ENCODE data around the gene PTPN6. TPM values are rescaled to one million over a fixed set of nuclear protein-coding genes. Genes with fewer than 3 reads are reported as not detected.

The PTPN6 gene
- total RNA-seq, 1 experiment from 2014 or later: 47.7 TPM

DNA sequence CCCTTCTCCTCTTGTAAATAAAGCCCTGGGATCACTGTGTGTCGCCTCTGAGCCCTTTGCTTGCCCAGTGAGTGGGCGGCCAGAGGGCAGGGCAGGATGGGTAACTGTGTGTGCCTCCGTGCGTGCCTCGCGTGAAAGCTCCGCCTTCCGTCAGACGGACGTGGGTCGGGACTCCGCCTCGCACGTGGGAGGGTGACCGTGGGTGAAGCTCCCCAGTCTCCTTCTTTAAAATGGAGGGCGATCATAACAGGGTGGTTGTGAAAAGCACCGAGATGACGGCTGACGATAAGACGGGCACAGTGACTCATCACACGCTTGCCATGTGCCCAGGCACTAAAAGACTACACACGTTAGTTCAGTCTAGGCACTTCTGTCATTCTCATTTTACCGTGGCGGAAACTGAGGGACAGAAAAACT is 10.1 kb downstream of the PTPN6 start (continued):
- TF ChIP-seq, protein P1, sequence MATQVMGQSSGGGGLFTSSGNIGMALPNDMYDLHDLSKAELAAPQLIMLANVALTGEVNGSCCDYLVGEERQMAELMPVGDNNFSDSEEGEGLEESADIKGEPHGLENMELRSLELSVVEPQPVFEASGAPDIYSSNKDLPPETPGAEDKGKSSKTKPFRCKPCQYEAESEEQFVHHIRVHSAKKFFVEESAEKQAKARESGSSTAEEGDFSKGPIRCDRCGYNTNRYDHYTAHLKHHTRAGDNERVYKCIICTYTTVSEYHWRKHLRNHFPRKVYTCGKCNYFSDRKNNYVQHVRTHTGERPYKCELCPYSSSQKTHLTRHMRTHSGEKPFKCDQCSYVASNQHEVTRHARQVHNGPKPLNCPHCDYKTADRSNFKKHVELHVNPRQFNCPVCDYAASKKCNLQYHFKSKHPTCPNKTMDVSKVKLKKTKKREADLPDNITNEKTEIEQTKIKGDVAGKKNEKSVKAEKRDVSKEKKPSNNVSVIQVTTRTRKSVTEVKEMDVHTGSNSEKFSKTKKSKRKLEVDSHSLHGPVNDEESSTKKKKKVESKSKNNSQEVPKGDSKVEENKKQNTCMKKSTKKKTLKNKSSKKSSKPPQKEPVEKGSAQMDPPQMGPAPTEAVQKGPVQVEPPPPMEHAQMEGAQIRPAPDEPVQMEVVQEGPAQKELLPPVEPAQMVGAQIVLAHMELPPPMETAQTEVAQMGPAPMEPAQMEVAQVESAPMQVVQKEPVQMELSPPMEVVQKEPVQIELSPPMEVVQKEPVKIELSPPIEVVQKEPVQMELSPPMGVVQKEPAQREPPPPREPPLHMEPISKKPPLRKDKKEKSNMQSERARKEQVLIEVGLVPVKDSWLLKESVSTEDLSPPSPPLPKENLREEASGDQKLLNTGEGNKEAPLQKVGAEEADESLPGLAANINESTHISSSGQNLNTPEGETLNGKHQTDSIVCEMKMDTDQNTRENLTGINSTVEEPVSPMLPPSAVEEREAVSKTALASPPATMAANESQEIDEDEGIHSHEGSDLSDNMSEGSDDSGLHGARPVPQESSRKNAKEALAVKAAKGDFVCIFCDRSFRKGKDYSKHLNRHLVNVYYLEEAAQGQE (IDR thresholded peaks at IDR 0.05; ENCODE audit: low read depth): no peak
- TF ChIP-seq SRF (IDR thresholded peaks at IDR 0.05; ENCODE audit: low read depth) (no peak), TCF7L2 (IDR thresholded peaks at IDR 0.05; ENCODE audit: borderline replicate concordance, extremely low read depth, insufficient read depth, insufficient read length) (no peak), EGR1 (IDR thresholded peaks at IDR 0.05; ENCODE audit: low read depth) (no peak)
- TF ChIP-seq, protein P2, sequence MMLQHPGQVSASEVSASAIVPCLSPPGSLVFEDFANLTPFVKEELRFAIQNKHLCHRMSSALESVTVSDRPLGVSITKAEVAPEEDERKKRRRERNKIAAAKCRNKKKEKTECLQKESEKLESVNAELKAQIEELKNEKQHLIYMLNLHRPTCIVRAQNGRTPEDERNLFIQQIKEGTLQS (IDR thresholded peaks at IDR 0.05): no peak

DNA sequence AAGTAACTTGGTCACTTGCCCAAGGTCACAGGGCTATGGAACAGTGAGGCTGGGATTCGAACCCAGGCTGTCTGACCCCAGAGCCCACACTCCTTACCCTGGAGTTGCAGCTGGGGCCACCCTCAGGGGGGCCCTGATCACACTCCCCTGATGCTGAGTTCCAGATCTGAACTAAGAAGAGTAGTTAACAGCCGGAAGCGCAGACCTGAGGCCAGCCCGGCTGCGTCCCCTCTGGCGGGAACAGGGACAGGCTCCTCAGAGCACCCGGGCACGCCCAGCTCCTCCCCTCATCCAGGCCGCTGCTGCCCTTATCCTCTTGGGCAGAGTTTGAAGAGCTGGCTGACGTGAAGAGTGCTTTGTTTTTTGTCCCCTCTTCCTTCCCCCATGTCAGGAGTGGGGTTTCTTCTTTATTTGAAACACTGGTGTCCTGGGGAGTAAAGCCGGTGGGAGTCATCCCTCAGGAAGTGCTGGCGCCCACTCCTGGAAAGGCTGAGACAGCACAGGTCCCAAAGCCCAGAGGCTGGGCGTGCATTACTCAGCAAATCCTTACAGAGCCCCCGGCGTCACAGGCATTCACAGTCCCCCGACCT is 10.6 kb downstream of the PTPN6 start:
- TF ChIP-seq YY1 (IDR thresholded peaks at IDR 0.05; ENCODE audit: extremely low read depth, insufficient replicate concordance, low read depth, low read length) (peak; percentile 36), EGR1 (IDR thresholded peaks at IDR 0.05; ENCODE audit: low read depth) (no peak), POLR2AphosphoS5 (IDR thresholded peaks at IDR 0.05; ENCODE audit: low read depth, low read length) (peak; percentile 56; the same call in 1 of the 2 replicates), CTCF (IDR thresholded peaks at IDR 0.05 in 2 of 3, conservative IDR thresholded peaks at IDR 0.05 in 1 of 3; ENCODE audit: borderline replicate concordance in 1 of 3, insufficient read depth in 1 of 3, low read depth in 2 of 3, low read length in 2 of 3) (peak in 2 of 3 experiments; percentile 65 to 84; a peak in 4 of 6 replicates)
- Histone ChIP-seq H4K20me1 (ENCODE audit: insufficient read depth) (peaks cover 8% of the 10 kb centered on the region; the same call in 1 of the 2 replicates), H3K27ac (ENCODE audit: low read depth, low read length) (peak overlapping the region; percentile 97), H3K4me3 (replicated peaks in 1 of 2; ENCODE audit: low read depth in 1 of 2, low read length in 2 of 2) (peak overlapping the region; percentile 96 to 99), H3K4me2 (ENCODE audit: low read length) (peak overlapping the region; percentile 87), H3K79me2 (ENCODE audit: insufficient read depth, low read length) (peaks cover 36% of the 10 kb centered on the region), H2AFZ (ENCODE audit: low read depth, low read length, poor library complexity, severe bottlenecking) (no peak overlapping the region), H3K27me3 (ENCODE audit: insufficient read depth, low read length) (no peaks in the 10 kb centered on the region), H3K36me3 (ENCODE audit: control insufficient read depth in 1 of 2, insufficient read depth in 2 of 2, low read length in 2 of 2) (peaks cover 6 to 13% of the 10 kb centered on the region in 2 experiments; a peak in 2 of 4 replicates), H3K4me1 (ENCODE audit: control insufficient read depth in 1 of 2, insufficient read depth in 2 of 2, low read length in 2 of 2) (peaks cover 28 to 53% of the 10 kb centered on the region in 2 experiments), H3K9ac (ENCODE audit: low read length) (peak overlapping the region; percentile 100), H3K9me2 (ENCODE audit: insufficient read depth) (no peaks in the 10 kb centered on the region), H3K9me3 (ENCODE audit: control insufficient read depth in 1 of 2, insufficient read depth in 1 of 2, low read depth in 1 of 2, low read length in 2 of 2) (no peaks in the 10 kb centered on the region)
- peak; percentile 73 for DNase-seq (ENCODE audit: low read depth, low spot score)
- intact Hi-C loops (cut with micrococcal nuclease): loop anchor here (1.0 to 5.0 kb wide), 2 partner anchors 15 to 209 kb away; partner anchors contain the start of gene MLF2
- ChIA-PET CTCF (interaction anchor here (1.1 to 6.0 kb wide), 6 partner anchors 12 to 146 kb away, joined by 3 to 101 read pairs (median 8); partner anchors contain the start of genes C12orf57, LPCAT3, RNU7-1 and SPSB2), POLR2A (interaction anchor here (0.7 to 9.9 kb wide), 19 partner anchors 8 to 195 kb away, joined by 3 to 269 read pairs (median 4); partner anchors contain the start of genes ATN1, C12orf57, C1RL and LPCAT3), RAD21 (ENCODE audit: low non-redundant PET in 1 of 2, low total read pairs in 2 of 2, uncharacterized antibody in 2 of 2, unreplicated experiment in 2 of 2) (interaction anchor here (0.5 to 4.0 kb wide), 6 partner anchors 15 to 153 kb away, joined by 3 to 22 read pairs (median 4); partner anchors contain the start of genes C12orf57 (in 1 of the 2) and RNU7-1 (in 1 of the 2))
- peak; percentile 54 for ATAC-seq
- no TSS peak for BruUV-seq (replicated peaks)

Data from HCT116 (cell line).